ENCODE data around the gene LPO. TPM values are rescaled to one million over a fixed set of nuclear protein-coding genes. Genes with fewer than 3 reads are reported as not detected.

Gene LPO
- total RNA-seq, 6 donors from 2014 or later, result not detected

DNA sequence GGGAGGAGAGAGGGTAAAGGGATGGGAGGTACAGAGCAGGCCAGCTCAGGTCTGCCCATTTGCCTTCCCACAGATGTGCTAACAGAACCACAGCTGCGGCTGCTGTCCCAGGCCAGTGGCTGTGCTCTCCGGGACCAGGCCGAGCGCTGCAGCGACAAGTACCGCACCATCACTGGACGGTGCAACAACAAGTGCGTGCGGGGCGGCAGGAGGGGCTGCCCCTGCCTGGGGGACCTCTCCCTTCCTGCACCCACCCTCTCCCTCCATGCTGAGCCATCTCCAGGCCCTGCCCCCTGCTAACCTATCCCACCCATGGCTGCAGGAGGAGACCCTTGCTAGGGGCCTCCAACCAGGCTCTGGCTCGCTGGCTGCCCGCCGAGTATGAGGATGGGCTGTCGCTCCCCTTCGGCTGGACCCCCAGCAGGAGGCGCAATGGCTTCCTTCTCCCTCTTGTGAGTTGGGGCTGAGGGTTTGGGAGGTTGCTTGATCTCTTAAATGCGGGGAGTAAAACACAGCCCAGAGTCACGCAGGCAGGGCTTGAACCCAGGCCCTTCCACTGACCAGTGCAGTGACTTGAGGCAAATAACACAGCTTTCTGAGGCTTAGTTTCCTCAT lies 44.6 kb upstream of the LPO start:
- 70 to 83% methylated on average over 9 to 18 of the region's 18 CpGs for WGBS, 2 donors
- Histone ChIP-seq H3K27me3 (no peaks in the 10 kb centered on the region), H3K4me1 (peaks cover 0 to 9% (median 3%) of the 10 kb centered on the region in 4 donors), H3K4me3 (no peak overlapping the region), H3K9me3 (no peaks in the 10 kb centered on the region), H3K36me3 (no peaks in the 10 kb centered on the region), H3K27ac (no peak overlapping the region)
- no peak for ATAC-seq (ENCODE audit: low FRiP score in 2 of 2)
- peak in 1 of 2 donors; percentile 73 for DNase-seq
- TF ChIP-seq, protein P1, sequence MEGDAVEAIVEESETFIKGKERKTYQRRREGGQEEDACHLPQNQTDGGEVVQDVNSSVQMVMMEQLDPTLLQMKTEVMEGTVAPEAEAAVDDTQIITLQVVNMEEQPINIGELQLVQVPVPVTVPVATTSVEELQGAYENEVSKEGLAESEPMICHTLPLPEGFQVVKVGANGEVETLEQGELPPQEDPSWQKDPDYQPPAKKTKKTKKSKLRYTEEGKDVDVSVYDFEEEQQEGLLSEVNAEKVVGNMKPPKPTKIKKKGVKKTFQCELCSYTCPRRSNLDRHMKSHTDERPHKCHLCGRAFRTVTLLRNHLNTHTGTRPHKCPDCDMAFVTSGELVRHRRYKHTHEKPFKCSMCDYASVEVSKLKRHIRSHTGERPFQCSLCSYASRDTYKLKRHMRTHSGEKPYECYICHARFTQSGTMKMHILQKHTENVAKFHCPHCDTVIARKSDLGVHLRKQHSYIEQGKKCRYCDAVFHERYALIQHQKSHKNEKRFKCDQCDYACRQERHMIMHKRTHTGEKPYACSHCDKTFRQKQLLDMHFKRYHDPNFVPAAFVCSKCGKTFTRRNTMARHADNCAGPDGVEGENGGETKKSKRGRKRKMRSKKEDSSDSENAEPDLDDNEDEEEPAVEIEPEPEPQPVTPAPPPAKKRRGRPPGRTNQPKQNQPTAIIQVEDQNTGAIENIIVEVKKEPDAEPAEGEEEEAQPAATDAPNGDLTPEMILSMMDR (IDR thresholded peaks at IDR 0.05), result no peak
- TF ChIP-seq POLR2A (IDR thresholded peaks at IDR 0.05), result no peak
- TF ChIP-seq EP300 (IDR thresholded peaks at IDR 0.05), result no peak
- TF ChIP-seq POLR2AphosphoS5 (IDR thresholded peaks at IDR 0.05), result no peak

DNA sequence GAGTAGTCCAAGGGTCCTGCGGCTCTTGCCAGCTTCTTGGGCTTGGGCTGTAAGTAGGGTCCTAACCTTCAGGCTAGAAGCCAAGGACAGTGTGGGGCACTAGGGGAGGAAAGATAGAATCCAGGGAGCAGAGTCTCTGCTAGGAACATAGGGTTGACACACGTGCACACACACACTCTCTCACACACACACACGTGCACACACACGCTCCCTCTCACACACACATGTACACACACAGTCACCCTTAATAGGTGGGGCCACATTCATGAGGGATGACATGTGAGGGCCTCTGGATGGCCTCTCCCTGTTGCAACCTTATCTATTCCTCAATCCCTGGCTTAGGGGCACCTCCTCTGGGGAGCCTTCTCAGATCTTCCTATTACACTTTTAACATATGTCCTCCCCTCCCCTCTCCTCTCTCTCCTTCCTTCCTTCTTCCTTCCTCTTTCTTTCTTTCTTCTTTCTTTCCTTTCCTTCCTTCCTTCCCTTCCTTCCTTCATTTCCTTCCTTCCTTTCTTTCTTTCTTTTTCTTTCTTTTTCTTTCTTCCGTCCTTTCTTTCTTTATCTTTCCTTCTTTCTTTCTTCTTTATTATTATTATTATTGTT lies 42.8 kb upstream of the LPO start:
- Histone ChIP-seq H3K4me1 (peaks cover 0 to 8% (median 0%) of the 10 kb centered on the region in 4 donors), H3K9me3 (no peaks in the 10 kb centered on the region), H3K27me3 (no peaks in the 10 kb centered on the region), H3K4me3 (no peak overlapping the region), H3K27ac (no peak overlapping the region), H3K36me3 (no peaks in the 10 kb centered on the region)
- 84 to 90% methylated on average over 5 of the region's 5 CpGs for WGBS, 2 donors
- ATAC-seq (ENCODE audit: low FRiP score in 2 of 2) (no peak), DNase-seq (no peak)
- no peak for TF ChIP-seq POLR2A (IDR thresholded peaks at IDR 0.05)
- no peak for TF ChIP-seq POLR2AphosphoS5 (IDR thresholded peaks at IDR 0.05)
- no peak for TF ChIP-seq EP300 (IDR thresholded peaks at IDR 0.05)
- TF ChIP-seq, protein P1 (IDR thresholded peaks at IDR 0.05), result no peak

GRCh38 chr17:58196610-58197009 lies 41.8 kb upstream of the LPO start:
- TF ChIP-seq EP300 (IDR thresholded peaks at IDR 0.05), result no peak
- no peak for TF ChIP-seq POLR2AphosphoS5 (IDR thresholded peaks at IDR 0.05)
- TF ChIP-seq, protein P1 (IDR thresholded peaks at IDR 0.05), result no peak
- TF ChIP-seq POLR2A (IDR thresholded peaks at IDR 0.05), result no peak
- no peak for ATAC-seq (ENCODE audit: low FRiP score in 2 of 2)

DNA sequence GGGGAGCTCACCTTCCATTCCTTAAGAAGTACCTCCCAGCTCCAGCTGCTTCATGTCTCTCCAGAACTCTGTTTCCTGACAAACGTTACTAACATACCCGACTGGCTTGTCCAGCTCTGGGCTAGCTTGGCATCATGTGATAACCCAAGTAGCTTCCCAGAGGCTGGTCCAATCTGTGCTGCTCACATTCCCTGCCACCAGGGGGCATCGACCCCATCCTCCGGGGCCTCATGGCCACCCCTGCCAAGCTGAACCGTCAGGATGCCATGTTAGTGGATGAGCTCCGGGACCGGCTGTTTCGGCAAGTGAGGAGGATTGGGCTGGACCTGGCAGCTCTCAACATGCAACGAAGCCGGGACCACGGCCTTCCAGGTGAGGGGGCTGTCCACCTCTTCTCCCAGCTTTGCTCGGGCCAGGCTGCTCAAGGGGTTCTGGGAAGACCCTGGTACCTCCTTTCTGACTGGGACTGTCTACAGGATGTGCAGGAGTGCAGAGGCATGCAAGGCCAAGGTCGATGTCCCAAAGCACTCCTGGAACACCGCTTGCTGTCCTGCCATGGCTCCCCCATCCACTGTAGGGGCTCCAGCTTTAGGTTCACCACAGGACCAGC lies 38.3 kb upstream of the LPO start:
- H3K27me3 ChIP-seq, result no peaks in the 10 kb centered on the region
- ATAC-seq (ENCODE audit: low FRiP score in 2 of 2), result peak; percentile 64 to 74
- TF ChIP-seq, protein P1 (IDR thresholded peaks at IDR 0.05), result peak; percentile 39 to 65 (median 50)
- TF ChIP-seq POLR2AphosphoS5 (IDR thresholded peaks at IDR 0.05), result no peak
- no peak overlapping the region for H3K4me3 ChIP-seq
- peaks cover 0 to 8% (median 0%) of the 10 kb centered on the region in 4 donors for H3K4me1 ChIP-seq
- no peaks in the 10 kb centered on the region for H3K36me3 ChIP-seq
- H3K27ac ChIP-seq, result no peak overlapping the region
- peak in 1 of 2 donors; percentile 70 for DNase-seq
- WGBS, 2 donors, result 37 to 51% methylated on average over 8 to 14 of the region's 14 CpGs
- no peaks in the 10 kb centered on the region for H3K9me3 ChIP-seq

More at GRCh38 chr17:58196610-58197009, 41.8 kb upstream of the LPO start:
- H3K4me3 ChIP-seq, result no peak overlapping the region
- H3K36me3 ChIP-seq, result no peaks in the 10 kb centered on the region
- no peaks in the 10 kb centered on the region for H3K9me3 ChIP-seq
- DNase-seq, result no peak
- peaks cover 0 to 8% (median 0%) of the 10 kb centered on the region in 4 donors for H3K4me1 ChIP-seq
- H3K27me3 ChIP-seq, result no peaks in the 10 kb centered on the region
- 80 to 83% methylated on average over 7 of the region's 7 CpGs for WGBS, 2 donors
- H3K27ac ChIP-seq, result no peak overlapping the region
